ENCODE data around the gene NLGN1.
"Not testable (repeated sequence)": the region's sequence is repeated elsewhere in the genome, so short reads cannot be mapped to it uniquely, and the experiment has no call there.

The NLGN1 gene

GRCh38 chr3:174204765-174205164, 807.2 kb downstream of the NLGN1 start:
- in situ Hi-C loops (cut with MboI; ENCODE audit: low pct_unique_long_range_greater_than_20kb, low sequenced_read_pairs, unreplicated experiment): no loop called here
- TF ChIP-seq CTCF (IDR thresholded peaks at IDR 0.05; ENCODE audit: extremely low read depth, insufficient read depth, missing control alignments): no peak
- DNase-seq (ENCODE audit: low spot score): no peak

- in situ Hi-C loops (cut with MboI; ENCODE audit: low pct_unique_long_range_greater_than_20kb, low sequenced_read_pairs, unreplicated experiment): no loop called here
- TF ChIP-seq CTCF (IDR thresholded peaks at IDR 0.05; ENCODE audit: extremely low read depth, insufficient read depth, missing control alignments): no peak
- no peak for DNase-seq (ENCODE audit: low spot score)
These were observed 809.2 kb downstream of the NLGN1 start for GRCh38 chr3:174206607-174207192.

GRCh38 chr3:174208161-174208560, 810.6 kb downstream of the NLGN1 start:
- in situ Hi-C loops (cut with MboI; ENCODE audit: low pct_unique_long_range_greater_than_20kb, low sequenced_read_pairs, unreplicated experiment): no loop called here
- no peak for TF ChIP-seq CTCF (IDR thresholded peaks at IDR 0.05; ENCODE audit: extremely low read depth, insufficient read depth, missing control alignments)
- no peak for DNase-seq (ENCODE audit: low spot score)

- in situ Hi-C loops (cut with MboI; ENCODE audit: low pct_unique_long_range_greater_than_20kb, low sequenced_read_pairs, unreplicated experiment): not testable (repeated sequence)
These were observed 814.4 kb downstream of the NLGN1 start for GRCh38 chr3:174211896-174212295.

GRCh38 chr3:174215456-174215855, 817.9 kb downstream of the NLGN1 start:
- no peak for DNase-seq (ENCODE audit: low spot score)
- in situ Hi-C loops (cut with MboI; ENCODE audit: low pct_unique_long_range_greater_than_20kb, low sequenced_read_pairs, unreplicated experiment): no loop called here
- TF ChIP-seq CTCF (IDR thresholded peaks at IDR 0.05; ENCODE audit: extremely low read depth, insufficient read depth, missing control alignments): no peak

More at GRCh38 chr3:174211896-174212295, 814.4 kb downstream of the NLGN1 start:
- not testable (repeated sequence) for DNase-seq (ENCODE audit: low spot score)

GRCh38 chr3:174216019-174216418, 818.5 kb downstream of the NLGN1 start:
- DNase-seq (ENCODE audit: low spot score): no peak
- TF ChIP-seq CTCF (IDR thresholded peaks at IDR 0.05; ENCODE audit: extremely low read depth, insufficient read depth, missing control alignments): peak; percentile 2
- in situ Hi-C loops (cut with MboI; ENCODE audit: low pct_unique_long_range_greater_than_20kb, low sequenced_read_pairs, unreplicated experiment): no loop called here

- in situ Hi-C loops (cut with MboI; ENCODE audit: low pct_unique_long_range_greater_than_20kb, low sequenced_read_pairs, unreplicated experiment): no loop called here
- DNase-seq (ENCODE audit: low spot score): no peak
- no peak for TF ChIP-seq CTCF (IDR thresholded peaks at IDR 0.05; ENCODE audit: extremely low read depth, insufficient read depth, missing control alignments)
These were observed 819.6 kb downstream of the NLGN1 start for GRCh38 chr3:174216946-174217718.
